Stimulated activated CD8-positive, alpha-beta memory T cell treated with anti-CD3 and anti-CD28 coated beads, Interleukin-12 subunit alpha, Interleukin-12 subunit beta, amount 100 ng/mL, for 24 hours (primary cell): ENCODE results near the gene MPPED1.

Source experiments
- DNase-seq: peaks from one replicate; pipeline ENCODE4 v3.0.0-alpha.2; 2020; ENCODE audit errors: extremely low read depth

Gene MPPED1

GRCh38 chr22:43411869-43412807, at the start of gene MPPED1:
TSS of gene MPPED1 (plus strand) at chr22:43412014. CDS start at chr22:43424986, 12,972 bp downstream.
- no peak for DNase-seq

- DNase-seq = no peak
These were observed 48.3 kb upstream of the MPPED1 start for GRCh38 chr22:43363315-43364168.

GRCh38 chr22:43364169-43364435, 47.7 kb upstream of the MPPED1 start:
- no peak for DNase-seq

GRCh38 chr22:43365715-43366440, 45.9 kb upstream of the MPPED1 start:
- no peak for DNase-seq

- no peak for DNase-seq
These were observed 41.8 kb upstream of the MPPED1 start for GRCh38 chr22:43370036-43370435.

- DNase-seq = no peak
These were observed 35.8 kb upstream of the MPPED1 start for GRCh38 chr22:43375951-43376455.

- no peak for DNase-seq
These were observed 34.9 kb upstream of the MPPED1 start for GRCh38 chr22:43376765-43377547.

GRCh38 chr22:43377548-43377895, 34.3 kb upstream of the MPPED1 start:
- no peak for DNase-seq

GRCh38 chr22:43377896-43378704, 33.7 kb upstream of the MPPED1 start:
- no peak for DNase-seq

GRCh38 chr22:43381693-43382092, 30.1 kb upstream of the MPPED1 start:
- no peak for DNase-seq

- no peak for DNase-seq
These were observed 27.0 kb upstream of the MPPED1 start for GRCh38 chr22:43384863-43385262.

- peak; percentile 17 for DNase-seq
These were observed 25.8 kb upstream of the MPPED1 start for GRCh38 chr22:43385770-43386641.

GRCh38 chr22:43387815-43388214, 24.0 kb upstream of the MPPED1 start:
- no peak for DNase-seq

- peak; percentile 35 for DNase-seq
These were observed 23.4 kb upstream of the MPPED1 start for GRCh38 chr22:43388420-43388851.

- DNase-seq = no peak
These were observed 22.5 kb upstream of the MPPED1 start for GRCh38 chr22:43389227-43389836.

GRCh38 chr22:43390166-43390565, 21.6 kb upstream of the MPPED1 start:
- DNase-seq = no peak

GRCh38 chr22:43390872-43391271, 20.9 kb upstream of the MPPED1 start:
- DNase-seq = no peak

GRCh38 chr22:43391306-43391705, 20.5 kb upstream of the MPPED1 start:
- DNase-seq = no peak
